Measurements from ENCODE around the gene KLHDC10.
"Not testable (repeated sequence)": the region's sequence is repeated elsewhere in the genome, so short reads cannot be mapped to it uniquely, and the experiment has no call there.

KLHDC10 gene, protein sequence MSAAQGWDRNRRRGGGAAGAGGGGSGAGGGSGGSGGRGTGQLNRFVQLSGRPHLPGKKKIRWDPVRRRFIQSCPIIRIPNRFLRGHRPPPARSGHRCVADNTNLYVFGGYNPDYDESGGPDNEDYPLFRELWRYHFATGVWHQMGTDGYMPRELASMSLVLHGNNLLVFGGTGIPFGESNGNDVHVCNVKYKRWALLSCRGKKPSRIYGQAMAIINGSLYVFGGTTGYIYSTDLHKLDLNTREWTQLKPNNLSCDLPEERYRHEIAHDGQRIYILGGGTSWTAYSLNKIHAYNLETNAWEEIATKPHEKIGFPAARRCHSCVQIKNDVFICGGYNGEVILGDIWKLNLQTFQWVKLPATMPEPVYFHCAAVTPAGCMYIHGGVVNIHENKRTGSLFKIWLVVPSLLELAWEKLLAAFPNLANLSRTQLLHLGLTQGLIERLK

GRCh38 chr7:130069978-130070860 lies at the start of gene KLHDC10:
TSS of gene KLHDC10 (plus strand) at chr7:130070534. CDS start at chr7:130070644, 110 bp downstream.
- peak; percentile 94 for DNase-seq

DNA sequence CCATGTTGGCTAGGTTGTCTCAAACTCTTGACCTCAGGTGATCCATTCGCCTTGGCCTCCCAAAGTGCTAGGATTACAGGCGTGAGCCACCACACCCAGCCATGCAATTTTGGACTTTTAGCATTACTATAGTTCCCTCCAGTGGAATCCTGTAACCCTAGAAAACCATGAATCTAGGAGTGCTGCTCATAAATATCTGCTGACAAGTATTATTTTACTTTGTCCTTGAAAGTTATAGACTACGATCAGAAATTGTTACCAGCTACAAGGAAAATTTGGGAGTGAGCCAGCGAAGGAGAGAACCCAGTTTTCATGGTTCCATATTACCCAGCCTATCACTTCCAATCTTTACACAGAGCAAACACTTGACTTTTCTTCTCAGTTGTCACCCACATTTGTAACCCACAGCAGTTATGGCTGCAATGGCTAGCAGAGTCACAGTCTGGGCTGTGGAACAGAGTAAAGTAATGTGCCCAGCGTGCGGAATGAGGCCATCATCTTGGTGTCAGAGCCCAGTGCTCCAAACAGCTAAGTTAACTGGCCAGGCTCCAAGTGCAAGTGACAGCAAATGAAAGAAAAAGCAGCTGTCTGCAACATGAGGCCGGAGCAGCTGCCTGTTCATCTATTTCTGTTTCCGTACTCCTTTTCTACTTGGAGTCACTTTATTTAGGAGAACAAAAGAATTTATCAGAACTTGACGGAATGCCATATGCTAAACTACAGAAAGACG lies 49.1 kb upstream of the KLHDC10 start:
- no peak for DNase-seq

DNA sequence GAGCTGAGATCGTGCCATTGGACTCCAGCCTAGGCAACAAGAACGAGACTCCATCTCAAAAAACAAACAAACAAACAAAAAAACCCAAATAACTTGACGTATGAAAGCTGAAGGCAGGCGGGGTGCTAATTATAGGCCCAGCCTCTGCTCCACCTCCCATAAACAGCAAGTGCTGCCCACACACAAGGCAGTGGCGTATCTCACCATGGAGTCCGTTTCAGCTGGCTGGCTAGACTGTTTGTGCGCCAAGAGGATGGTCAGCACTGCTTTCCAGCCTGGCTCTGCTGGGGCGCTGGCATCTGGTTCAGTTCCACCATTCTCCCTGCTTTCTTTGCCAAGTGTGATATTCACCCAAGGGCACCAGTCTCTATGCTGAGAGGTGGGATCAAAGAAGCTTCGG lies 48.2 kb upstream of the KLHDC10 start:
- DNase-seq, result no peak

DNA sequence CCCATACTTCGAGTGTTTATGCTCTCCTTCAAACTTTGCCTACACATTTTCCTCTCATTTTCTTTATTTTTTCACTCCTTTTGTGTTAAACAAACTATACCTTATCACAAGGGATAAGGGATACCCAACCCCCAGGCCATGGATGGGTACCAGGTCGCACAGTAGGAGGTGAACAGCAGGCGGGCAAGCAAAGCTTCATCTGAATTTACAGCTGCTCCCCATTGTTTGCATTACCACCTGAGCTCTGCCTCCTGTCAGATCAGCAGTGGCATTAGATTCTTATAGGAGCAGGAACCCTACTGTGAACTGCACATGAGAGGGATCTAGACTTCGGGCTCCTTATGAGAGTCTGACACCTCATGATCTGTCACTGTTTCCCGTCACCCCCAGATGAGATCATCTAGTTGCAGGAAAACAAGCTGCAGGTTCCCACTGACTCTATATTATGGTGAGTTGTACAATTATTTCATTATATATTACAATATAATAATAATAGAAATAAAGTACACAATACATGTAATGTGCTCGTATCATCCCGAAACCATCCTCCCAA lies 47.6 kb upstream of the KLHDC10 start:
- no peak for DNase-seq

GRCh38 chr7:130024390-130024789 lies 45.9 kb upstream of the KLHDC10 start:
- no peak for DNase-seq

GRCh38 chr7:130032698-130033097 lies 37.6 kb upstream of the KLHDC10 start:
- DNase-seq, result no peak

- no peak for DNase-seq
Observed at GRCh38 chr7:130037703-130038102, 32.6 kb upstream of the KLHDC10 start.

DNA sequence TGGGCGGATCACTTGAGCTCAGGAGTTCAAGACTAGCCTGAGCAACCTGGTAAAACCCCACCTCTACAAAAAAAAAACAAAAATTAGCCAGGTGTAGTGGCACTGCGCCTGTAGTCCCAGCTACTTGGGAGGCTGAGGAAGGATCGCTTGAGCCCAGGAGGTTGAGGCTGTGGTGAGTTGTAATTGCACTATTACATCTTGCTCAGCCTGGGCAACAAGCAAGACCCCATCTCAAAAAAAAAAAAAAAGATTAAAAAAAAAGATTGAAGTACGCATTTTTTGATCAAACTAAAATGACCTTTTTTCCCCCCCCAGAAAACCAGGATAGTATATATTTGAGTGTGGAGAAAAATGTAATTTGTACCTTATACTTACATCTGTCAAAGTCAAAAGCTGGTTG lies 29.8 kb upstream of the KLHDC10 start:
- no peak for DNase-seq

- no peak for DNase-seq
Observed at GRCh38 chr7:130047831-130048230, 22.5 kb upstream of the KLHDC10 start.

DNA sequence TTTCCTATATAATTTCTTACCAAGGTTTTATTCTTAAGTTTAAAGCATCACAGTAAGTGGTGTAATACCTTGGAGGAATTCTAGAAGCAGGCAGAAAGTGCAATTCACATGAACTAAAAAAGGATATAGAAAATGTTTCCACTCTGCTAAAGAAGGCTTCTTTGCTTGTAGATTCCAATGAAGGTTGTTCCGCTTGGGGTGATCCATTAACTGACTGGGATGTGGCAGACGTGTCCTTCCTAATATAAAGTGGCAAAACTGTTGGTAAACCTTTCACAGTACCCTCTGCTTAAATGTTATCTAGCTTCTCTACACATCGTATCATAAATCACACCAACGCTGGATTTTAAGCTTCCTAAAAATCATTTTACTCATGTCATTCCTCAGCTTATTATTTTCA lies 21.4 kb upstream of the KLHDC10 start:
- DNase-seq, result no peak

- DNase-seq, result not testable (repeated sequence)
Observed at GRCh38 chr7:130052250-130052649, 18.1 kb upstream of the KLHDC10 start.

- DNase-seq, result not testable (repeated sequence)
Observed at GRCh38 chr7:130055198-130055597, 15.1 kb upstream of the KLHDC10 start.

- DNase-seq, result no peak
Observed at GRCh38 chr7:130062246-130062645, 8.1 kb upstream of the KLHDC10 start.

GRCh38 chr7:130063036-130063435 lies 7.3 kb upstream of the KLHDC10 start:
- peak; percentile 89 for DNase-seq

DNA sequence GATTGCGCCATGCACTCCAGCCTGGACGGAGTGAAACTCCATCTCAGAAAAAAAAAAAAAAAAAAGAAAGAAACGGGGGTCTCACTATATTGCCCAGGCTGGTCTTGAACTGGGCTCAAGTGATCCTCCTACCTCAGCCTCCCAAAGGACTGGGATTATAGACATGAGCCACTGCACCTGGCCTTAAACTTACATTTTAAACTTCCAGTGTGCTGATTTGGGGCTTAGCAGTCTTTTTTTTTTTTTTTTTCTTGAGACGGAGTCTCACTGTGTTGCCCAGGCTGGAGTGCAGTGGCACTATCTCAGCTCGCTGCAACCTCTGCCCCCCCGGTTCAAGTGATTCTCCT lies 5.8 kb upstream of the KLHDC10 start:
- not testable (repeated sequence) for DNase-seq

DNA sequence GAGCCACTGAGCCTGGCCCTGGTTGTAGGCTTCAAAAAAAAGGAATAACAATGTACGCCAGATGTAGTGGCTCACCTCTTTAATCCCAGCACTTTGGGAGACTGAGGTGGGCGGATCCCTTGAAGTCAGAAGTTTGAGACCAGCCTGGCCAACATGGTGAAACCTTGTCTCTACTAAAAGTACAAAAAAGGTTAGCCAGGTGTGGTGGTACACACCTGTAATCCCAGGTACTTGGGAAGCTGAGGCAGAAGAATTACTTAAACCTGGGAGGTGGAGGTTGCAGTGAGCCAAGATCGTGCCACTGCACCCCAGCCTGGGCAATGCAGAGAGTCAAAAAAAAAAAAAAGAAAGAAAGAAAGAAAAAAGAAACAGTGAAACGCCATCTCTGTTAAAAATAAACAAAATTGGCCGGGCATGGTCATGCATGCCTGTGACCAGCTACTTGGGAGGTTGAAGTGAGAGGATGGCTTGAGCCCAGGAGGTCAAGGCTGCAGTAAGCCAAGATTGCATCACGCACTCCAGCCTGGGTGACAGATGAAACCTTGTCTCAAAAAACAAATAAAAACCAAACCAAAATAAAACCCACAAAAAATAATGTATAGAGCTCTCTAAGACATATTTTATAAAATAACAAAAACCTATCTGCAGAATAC lies 4.7 kb upstream of the KLHDC10 start:
- no peak for DNase-seq

GRCh38 chr7:130069179-130069977 lies 956 bp upstream of the KLHDC10 start:
- DNase-seq, result no peak

DNA sequence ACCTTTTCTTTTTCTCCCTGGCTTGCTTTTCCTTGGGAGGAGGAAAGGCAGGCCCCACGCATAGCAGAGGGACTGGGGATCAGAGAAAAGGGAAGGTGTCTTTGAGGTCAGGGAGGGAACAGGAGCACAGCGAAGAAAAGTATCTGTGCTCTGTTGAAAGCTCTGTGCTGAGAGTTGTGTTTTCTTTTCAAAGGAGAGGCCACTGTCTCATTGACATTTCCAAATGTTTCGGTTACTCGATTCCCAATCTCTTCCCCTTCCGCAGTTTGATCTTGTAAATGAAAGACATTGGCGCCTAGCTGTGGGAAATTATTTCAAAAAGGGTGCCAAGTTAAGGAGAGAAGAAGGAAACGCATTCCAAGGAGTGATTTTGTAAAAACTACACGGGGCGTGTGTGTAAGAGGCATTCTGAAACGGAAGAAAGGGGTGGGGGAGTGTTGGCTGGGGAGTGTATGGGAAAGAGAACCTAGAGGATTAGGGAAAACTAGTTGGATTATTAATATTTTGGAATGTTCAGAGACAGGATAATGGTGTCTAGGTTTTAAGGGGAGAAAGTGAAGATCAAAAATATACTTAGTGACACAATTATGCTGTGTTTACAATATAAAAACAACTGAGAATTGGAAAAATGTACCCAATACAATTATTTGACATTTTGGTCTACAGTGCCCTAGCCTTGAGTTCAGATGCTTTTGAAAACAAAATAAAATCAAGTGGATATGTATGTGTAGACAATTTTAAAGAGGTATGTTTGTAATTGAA lies 708 bp downstream of the KLHDC10 start:
- DNase-seq, result no peak

DNA sequence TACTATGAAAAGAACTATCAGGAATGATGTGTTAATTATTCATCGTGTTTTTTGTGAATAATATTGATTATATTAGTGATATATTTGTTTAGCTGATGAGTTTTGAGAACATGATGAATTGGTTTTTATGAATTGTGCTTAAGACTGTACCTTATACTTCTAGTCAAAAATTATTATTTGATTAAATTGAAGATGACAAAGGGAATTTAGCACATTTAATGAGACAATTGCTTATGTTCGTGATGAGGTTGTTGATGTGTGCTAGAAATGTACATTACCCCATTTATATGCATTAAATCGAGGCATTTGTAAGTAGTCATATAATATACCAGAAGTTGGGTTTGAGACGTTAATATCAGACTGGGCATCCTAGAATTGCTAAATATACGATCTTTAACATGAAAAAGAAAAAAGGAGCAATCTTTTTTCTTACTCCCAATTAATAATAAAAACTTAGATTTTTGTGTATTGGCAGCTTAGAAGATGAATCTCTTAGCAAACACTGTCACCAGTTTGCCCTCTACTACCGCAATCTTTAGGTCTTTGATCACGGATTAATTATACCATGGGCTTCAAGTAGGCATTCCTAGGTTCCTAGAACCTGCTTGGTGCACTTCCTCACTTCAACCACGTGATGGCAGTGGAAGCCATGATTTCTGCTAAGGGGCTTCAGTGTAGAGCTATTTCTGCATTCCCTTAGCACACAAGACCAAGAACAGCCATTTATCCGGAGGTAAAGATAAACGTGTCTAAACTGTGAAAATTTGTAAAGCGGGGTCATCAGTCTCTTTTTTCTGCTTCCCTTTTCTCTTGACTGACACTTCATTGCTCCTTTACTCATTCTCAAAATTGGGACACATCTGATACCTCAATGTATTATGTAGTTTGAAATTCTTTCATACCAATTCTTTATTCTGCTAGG lies 1.6 kb downstream of the KLHDC10 start:
- peak; percentile 64 for DNase-seq

Measured in activated CD8-positive, alpha-beta memory T cell treated with anti-CD3 and anti-CD28 coated beads for 24 hours (primary cell).